CD4-positive, CD25-positive, alpha-beta regulatory T cell (primary cell): ENCODE measurements around the gene TSKS. TPM values are rescaled to one million over a fixed set of nuclear protein-coding genes. Genes with fewer than 3 reads are reported as not detected.

Experiments
- ATAC-seq, 2 donors: fragments of 150-1000 bp; cut with Tn5 transposase; one replicate each; pipeline ENCODE4 v1.10.0; 2021; ENCODE audit warnings: low read depth in 2 of 2, moderate number of reproducible peaks in 2 of 2, moderate library complexity in 1 of 2
- DNase-seq, 3 donors: peaks; one replicate each; pipeline versions ENCODE4 v3.0.0 to v3.0.0-alpha.2; 2012 to 2022; ENCODE audit warnings: mixed read lengths in 1 of 3
- H3K27ac ChIP-seq: one replicate; pipeline ENCODE4 v1.7.0; 2013; ENCODE audit warnings: mild to moderate bottlenecking, low read length; ENCODE audit not compliant: insufficient read depth, poor library complexity, severe bottlenecking
- H3K27me3 ChIP-seq: one replicate; pipeline ENCODE4 v1.7.0; 2013; ENCODE audit warnings: low read length; ENCODE audit not compliant: control insufficient read depth, insufficient read depth
- H3K36me3 ChIP-seq: one replicate; pipeline ENCODE4 v1.7.0; 2013; ENCODE audit warnings: mild to moderate bottlenecking, low read length, moderate library complexity; ENCODE audit not compliant: control insufficient read depth, insufficient read depth
- H3K4me1 ChIP-seq: 2 replicates; pipeline ENCODE4 v1.7.0; 2013; ENCODE audit warnings: mild to moderate bottlenecking, low read length; ENCODE audit not compliant: insufficient read depth, control insufficient read depth, poor library complexity, severe bottlenecking
- H3K4me3 ChIP-seq: one replicate; pipeline ENCODE4 v1.7.0; 2013; ENCODE audit warnings: low read depth, mild to moderate bottlenecking, low read length, moderate library complexity
- H3K9me3 ChIP-seq, 2 experiments: 1 replicate in 1 of 2; 2 replicates in 1 of 2; pipeline ENCODE4 v1.7.0; 2013; ENCODE audit warnings: low read length in 2 of 2, mild to moderate bottlenecking in 1 of 2, moderate library complexity in 1 of 2; ENCODE audit not compliant: control insufficient read depth in 2 of 2
- H3K27ac Mint-ChIP-seq, 3 donors: one replicate each; pipeline ENCODE4 v1.8.0; 2020 to 2022; ENCODE audit warnings: mild to moderate bottlenecking in 3 of 3, mixed read lengths in 3 of 3, moderate library complexity in 2 of 3
- H3K27me3 Mint-ChIP-seq: one replicate; pipeline ENCODE4 v1.8.0; 2022; ENCODE audit warnings: mild to moderate bottlenecking, mixed read lengths
- H3K36me3 Mint-ChIP-seq: one replicate; pipeline ENCODE4 v1.8.0; 2020; ENCODE audit warnings: mixed read lengths
- H3K4me1 Mint-ChIP-seq, 4 donors: one replicate each; pipeline ENCODE4 v1.8.0; 2020 to 2022; ENCODE audit warnings: mixed read lengths in 4 of 4, mild to moderate bottlenecking in 1 of 4
- H3K4me3 Mint-ChIP-seq, 4 donors: one replicate each; pipeline ENCODE4 v1.8.0; 2020 to 2022; ENCODE audit warnings: mild to moderate bottlenecking in 4 of 4, mixed read lengths in 4 of 4, moderate library complexity in 3 of 4
- H3K9me3 Mint-ChIP-seq, 7 donors: one replicate each; pipeline ENCODE4 v1.8.0; 2020 to 2022; ENCODE audit warnings: mixed read lengths in 7 of 7, mild to moderate bottlenecking in 3 of 7, moderate library complexity in 2 of 7
- polyA plus RNA-seq, 4 donors: library from polyadenylated mRNA; unstranded; fragments of 300-500 nt; fragmentation: Illumina TruSeq; gene quantifications; one replicate each; pipeline ENCODE4 v1.2.3, GENCODE V29; 2021
- total RNA-seq: library from RNA; stranded (reverse); gene quantifications from one replicate; pipeline ENCODE4 v1.2.3, GENCODE V29; 2022

The TSKS gene
- total and polyA plus RNA-seq, 5 donors from 2014 or later = 0.41 to 0.77 (median 0.45) TPM; not detected in 1

DNA sequence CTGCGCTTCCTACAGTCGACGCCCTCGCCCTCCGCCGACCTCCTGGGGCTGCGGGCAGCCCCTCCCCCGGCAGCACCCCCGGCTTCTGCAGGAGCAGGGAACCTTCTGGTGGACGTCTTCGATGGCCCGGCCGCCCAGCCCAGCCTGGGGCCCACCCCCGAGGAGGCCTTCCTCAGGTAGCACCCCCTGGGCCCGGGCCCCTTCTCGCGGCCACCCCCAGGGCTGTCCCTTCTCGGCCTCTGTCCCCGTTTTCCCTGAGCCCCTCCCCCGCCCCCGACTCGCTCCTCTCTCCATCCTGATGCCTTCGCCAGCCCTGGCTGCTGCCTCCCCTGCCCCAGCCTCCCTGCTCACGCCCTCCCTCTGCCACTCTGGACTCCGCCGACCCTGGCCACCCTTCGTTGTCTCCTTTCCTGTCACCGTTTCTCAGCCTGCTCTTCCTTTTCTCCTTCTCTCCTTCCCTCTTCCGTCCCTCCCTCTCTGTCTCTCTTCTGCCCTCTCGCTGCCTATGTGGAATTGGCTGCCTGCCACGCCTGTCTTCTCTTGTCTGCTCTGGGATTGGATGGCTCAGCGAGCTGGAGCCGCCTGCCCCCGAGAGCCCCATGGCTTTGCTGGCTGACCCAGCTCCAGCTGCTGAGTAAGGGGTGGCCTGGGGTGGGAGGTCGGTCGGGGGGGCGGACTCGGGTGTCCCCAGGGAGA is 39.0 kb upstream of the TSKS start:
- Histone ChIP-seq H3K27ac (no peak overlapping the region), H3K4me3 (no peak overlapping the region), H3K9me3 (no peaks in the 10 kb centered on the region), H3K36me3 (peaks cover 39% of the 10 kb centered on the region), H3K4me1 (no peaks in the 10 kb centered on the region), H3K27me3 (no peaks in the 10 kb centered on the region)
- Mint-ChIP-seq H3K9me3 (no peaks in the 10 kb centered on the region), H3K27ac (no peak overlapping the region), H3K36me3 (peaks cover 11% of the 10 kb centered on the region), H3K4me3 (no peak overlapping the region), H3K27me3 (no peaks in the 10 kb centered on the region), H3K4me1 (peaks cover 0 to 2% (median 1%) of the 10 kb centered on the region in 4 donors)
- no peak for DNase-seq
- ATAC-seq = no peak

DNA sequence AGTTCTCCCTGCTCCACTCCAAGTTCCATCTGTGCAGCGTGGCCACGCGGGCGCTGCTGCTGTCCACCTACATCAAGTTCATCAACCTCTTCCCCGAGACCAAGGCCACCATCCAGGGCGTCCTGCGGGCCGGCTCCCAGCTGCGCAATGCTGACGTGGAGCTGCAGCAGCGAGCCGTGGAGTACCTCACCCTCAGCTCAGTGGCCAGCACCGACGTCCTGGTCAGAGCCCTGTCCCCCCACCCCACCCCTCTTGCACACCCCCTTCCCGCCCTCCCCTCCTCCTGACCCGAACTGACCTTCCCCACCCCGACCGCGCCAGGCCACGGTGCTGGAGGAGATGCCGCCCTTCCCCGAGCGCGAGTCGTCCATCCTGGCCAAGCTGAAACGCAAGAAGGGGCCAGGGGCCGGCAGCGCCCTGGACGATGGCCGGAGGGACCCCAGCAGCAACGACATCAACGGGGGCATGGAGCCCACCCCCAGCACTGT is 38.3 kb upstream of the TSKS start:
- ATAC-seq (no peak), DNase-seq (no peak)
- H3K4me3 ChIP-seq = no peak overlapping the region
- no peaks in the 10 kb centered on the region for H3K27me3 ChIP-seq
- H3K36me3 ChIP-seq = peaks cover 46% of the 10 kb centered on the region
- peaks cover 0 to 2% (median 1%) of the 10 kb centered on the region in 4 donors for H3K4me1 Mint-ChIP-seq
- H3K9me3 Mint-ChIP-seq = no peaks in the 10 kb centered on the region
- no peaks in the 10 kb centered on the region for H3K4me1 ChIP-seq
- no peaks in the 10 kb centered on the region for H3K27me3 Mint-ChIP-seq
- H3K4me3 Mint-ChIP-seq = no peak overlapping the region
- peaks cover 17% of the 10 kb centered on the region for H3K36me3 Mint-ChIP-seq
- no peak overlapping the region for H3K27ac ChIP-seq
- no peaks in the 10 kb centered on the region for H3K9me3 ChIP-seq
- H3K27ac Mint-ChIP-seq = no peak overlapping the region

DNA sequence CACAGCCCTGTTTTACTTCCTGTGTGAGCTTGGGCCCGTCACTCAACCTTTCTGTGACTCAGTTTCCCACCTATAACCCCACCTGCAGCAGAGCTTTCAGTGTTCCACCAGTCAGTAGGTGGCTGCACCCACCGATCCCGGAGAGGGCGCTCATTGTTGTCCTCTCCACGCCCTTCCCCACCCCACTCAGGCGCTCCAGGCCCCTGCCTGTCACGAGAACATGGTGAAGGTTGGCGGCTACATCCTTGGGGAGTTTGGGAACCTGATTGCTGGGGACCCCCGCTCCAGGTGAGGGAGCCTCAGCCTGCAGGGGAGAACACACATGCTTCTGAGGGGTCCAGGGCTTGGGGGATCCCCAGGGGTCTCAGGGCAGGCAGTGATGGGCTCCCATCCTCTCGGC is 37.7 kb upstream of the TSKS start:
- H3K36me3 Mint-ChIP-seq = peaks cover 14% of the 10 kb centered on the region
- peaks cover 53% of the 10 kb centered on the region for H3K36me3 ChIP-seq

DNA sequence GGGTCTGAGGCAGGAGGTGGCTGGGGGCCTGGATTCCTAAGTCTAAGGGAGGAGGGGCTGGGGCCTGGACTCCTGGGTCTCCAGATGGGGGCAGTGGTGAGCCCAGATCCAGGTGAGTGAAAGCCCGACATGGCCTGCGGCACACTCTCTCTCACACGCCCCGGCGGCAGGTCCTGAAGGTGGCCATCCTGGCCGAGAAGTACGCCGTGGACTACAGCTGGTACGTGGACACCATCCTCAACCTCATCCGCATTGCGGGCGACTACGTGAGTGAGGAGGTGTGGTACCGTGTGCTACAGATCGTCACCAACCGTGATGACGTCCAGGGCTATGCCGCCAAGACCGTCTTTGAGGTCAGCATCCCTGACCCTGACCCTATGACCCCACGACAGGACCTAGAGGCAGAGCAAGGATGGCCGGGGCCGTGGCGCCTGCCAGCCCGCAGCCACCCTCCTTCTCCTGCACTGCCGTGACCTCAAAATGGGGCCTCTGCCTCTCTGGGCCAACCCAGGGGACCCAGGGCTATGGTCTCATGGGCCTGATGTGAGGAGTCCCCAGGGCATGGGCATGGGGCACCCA is 36.8 kb upstream of the TSKS start:
- H3K36me3 Mint-ChIP-seq = peaks cover 16% of the 10 kb centered on the region
- no peaks in the 10 kb centered on the region for H3K4me1 ChIP-seq
- H3K27me3 ChIP-seq = no peaks in the 10 kb centered on the region
- H3K4me3 ChIP-seq = no peak overlapping the region
- DNase-seq (no peak), ATAC-seq (no peak)
- no peak overlapping the region for H3K27ac Mint-ChIP-seq
- H3K9me3 ChIP-seq = no peaks in the 10 kb centered on the region
- no peaks in the 10 kb centered on the region for H3K27me3 Mint-ChIP-seq
- no peak overlapping the region for H3K4me3 Mint-ChIP-seq
- no peaks in the 10 kb centered on the region for H3K9me3 Mint-ChIP-seq
- no peak overlapping the region for H3K27ac ChIP-seq
- H3K4me1 Mint-ChIP-seq = no peaks in the 10 kb centered on the region
- peaks cover 62% of the 10 kb centered on the region for H3K36me3 ChIP-seq

More for the DNA sequence above, 37.7 kb upstream of the TSKS start:
- Histone ChIP-seq H3K27ac (no peak overlapping the region), H3K27me3 (no peaks in the 10 kb centered on the region), H3K4me1 (no peaks in the 10 kb centered on the region), H3K9me3 (no peaks in the 10 kb centered on the region), H3K4me3 (no peak overlapping the region)
- no peak overlapping the region for H3K27ac Mint-ChIP-seq
- H3K27me3 Mint-ChIP-seq = no peaks in the 10 kb centered on the region
- H3K9me3 Mint-ChIP-seq = no peaks in the 10 kb centered on the region
- ATAC-seq (no peak), DNase-seq (no peak)
- H3K4me1 Mint-ChIP-seq = no peaks in the 10 kb centered on the region
- no peak overlapping the region for H3K4me3 Mint-ChIP-seq

DNA sequence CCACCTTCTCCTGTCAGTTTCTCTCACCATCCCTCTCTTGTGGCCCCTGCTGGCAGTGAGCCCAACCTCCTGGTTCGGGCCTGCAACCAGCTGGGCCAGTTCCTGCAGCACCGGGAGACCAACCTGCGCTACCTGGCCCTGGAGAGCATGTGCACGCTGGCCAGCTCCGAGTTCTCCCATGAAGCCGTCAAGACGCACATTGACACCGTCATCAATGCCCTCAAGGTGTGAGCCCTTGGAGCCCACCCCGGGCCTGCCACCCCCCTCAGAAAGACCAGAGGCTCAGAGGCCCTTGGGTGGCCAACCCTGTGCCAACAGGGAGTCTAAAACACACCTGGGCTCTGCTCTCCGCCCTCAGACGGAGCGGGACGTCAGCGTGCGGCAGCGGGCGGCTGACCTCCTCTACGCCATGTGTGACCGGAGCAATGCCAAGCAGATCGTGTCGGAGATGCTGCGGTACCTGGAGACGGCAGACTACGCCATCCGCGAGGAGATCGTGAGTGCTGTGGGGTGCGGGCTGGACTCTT is 36.2 kb upstream of the TSKS start:
- Histone ChIP-seq H3K4me1 (no peaks in the 10 kb centered on the region), H3K36me3 (peaks cover 65% of the 10 kb centered on the region), H3K27ac (no peak overlapping the region), H3K9me3 (no peaks in the 10 kb centered on the region), H3K4me3 (no peak overlapping the region), H3K27me3 (no peaks in the 10 kb centered on the region)
- Mint-ChIP-seq H3K36me3 (peaks cover 18% of the 10 kb centered on the region), H3K27ac (peak overlapping the region in 1 of 3 donors; percentile 52), H3K27me3 (no peaks in the 10 kb centered on the region), H3K4me3 (peak overlapping the region in 1 of 4 donors; percentile 63), H3K4me1 (no peaks in the 10 kb centered on the region), H3K9me3 (no peaks in the 10 kb centered on the region)
- ATAC-seq (no peak), DNase-seq (no peak)

DNA sequence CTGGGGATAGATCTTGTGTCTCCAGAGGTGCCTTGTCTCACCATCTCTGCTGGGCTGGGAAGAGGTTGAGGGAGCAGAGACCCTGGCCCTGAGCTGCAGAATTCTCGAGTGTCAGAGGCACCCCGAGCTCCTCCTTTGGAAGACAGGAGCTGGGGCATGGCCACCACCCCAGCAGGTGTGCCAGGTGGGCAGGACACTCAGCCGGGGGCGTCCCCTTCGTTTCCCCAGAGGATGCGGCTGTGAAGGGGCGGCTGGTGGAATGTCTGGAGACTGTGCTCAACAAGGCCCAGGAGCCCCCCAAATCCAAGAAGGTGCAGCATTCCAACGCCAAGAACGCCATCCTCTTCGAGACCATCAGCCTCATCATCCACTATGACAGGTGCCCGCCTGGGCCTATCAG is 35.5 kb upstream of the TSKS start:
- H3K36me3 Mint-ChIP-seq = peaks cover 17% of the 10 kb centered on the region
- Histone ChIP-seq H3K27me3 (no peaks in the 10 kb centered on the region), H3K36me3 (peaks cover 63% of the 10 kb centered on the region), H3K4me3 (no peak overlapping the region), H3K4me1 (no peaks in the 10 kb centered on the region), H3K27ac (no peak overlapping the region), H3K9me3 (no peaks in the 10 kb centered on the region)
- DNase-seq (no peak), ATAC-seq (no peak)
- no peaks in the 10 kb centered on the region for H3K9me3 Mint-ChIP-seq
- H3K4me3 Mint-ChIP-seq = no peak overlapping the region
- no peaks in the 10 kb centered on the region for H3K4me1 Mint-ChIP-seq
- H3K27ac Mint-ChIP-seq = no peak overlapping the region
- H3K27me3 Mint-ChIP-seq = no peaks in the 10 kb centered on the region

DNA sequence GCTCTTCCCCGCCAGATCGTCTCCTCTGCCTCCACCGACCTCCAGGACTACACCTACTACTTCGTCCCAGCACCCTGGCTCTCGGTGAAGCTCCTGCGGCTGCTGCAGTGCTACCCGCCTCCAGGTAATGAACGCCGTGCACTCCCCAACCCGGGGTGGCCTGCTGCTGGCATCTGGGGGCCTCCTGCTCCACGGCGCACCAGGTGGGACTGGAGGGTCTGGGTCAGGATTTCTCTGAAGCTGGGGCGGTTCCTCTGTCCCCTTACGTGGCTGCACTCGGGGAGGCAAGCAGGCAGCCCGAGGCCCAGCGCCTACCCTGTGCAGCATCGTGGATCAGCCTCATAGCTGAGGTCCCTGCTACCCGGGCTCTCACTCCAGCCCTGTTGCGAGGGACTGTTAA is 32.5 kb upstream of the TSKS start:
- Histone ChIP-seq H3K4me3 (no peak overlapping the region), H3K4me1 (no peaks in the 10 kb centered on the region), H3K27ac (no peak overlapping the region), H3K9me3 (no peaks in the 10 kb centered on the region), H3K36me3 (peaks cover 69% of the 10 kb centered on the region), H3K27me3 (no peaks in the 10 kb centered on the region)
- no peak overlapping the region for H3K27ac Mint-ChIP-seq
- no peaks in the 10 kb centered on the region for H3K9me3 Mint-ChIP-seq
- H3K27me3 Mint-ChIP-seq = no peaks in the 10 kb centered on the region
- ATAC-seq = no peak
- no peak for DNase-seq
- peaks cover 23% of the 10 kb centered on the region for H3K36me3 Mint-ChIP-seq
- no peak overlapping the region for H3K4me3 Mint-ChIP-seq
- H3K4me1 Mint-ChIP-seq = peaks cover 0 to under 1% (median 0%) of the 10 kb centered on the region in 4 donors

DNA sequence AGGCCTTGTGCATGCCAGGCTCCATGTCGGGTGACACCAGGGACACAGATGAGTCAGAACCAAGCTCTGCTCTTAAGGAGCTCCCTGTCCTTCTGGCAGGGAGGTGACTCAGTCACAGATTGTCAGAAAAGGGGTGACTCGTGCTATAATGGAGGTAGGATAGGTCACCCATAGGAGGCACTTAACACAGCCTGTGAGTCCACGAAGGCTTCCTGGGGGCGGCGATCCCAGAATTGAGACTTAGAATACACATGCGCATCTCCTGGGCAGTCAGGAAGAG is 30.4 kb upstream of the TSKS start:
- no peak overlapping the region for H3K27ac ChIP-seq
- Mint-ChIP-seq H3K27me3 (no peaks in the 10 kb centered on the region), H3K4me1 (peaks cover 0 to 4% (median 2%) of the 10 kb centered on the region in 4 donors), H3K9me3 (no peaks in the 10 kb centered on the region), H3K4me3 (no peak overlapping the region), H3K27ac (no peak overlapping the region), H3K36me3 (peaks cover 32% of the 10 kb centered on the region)
- peaks cover 63% of the 10 kb centered on the region for H3K36me3 ChIP-seq
- H3K9me3 ChIP-seq = no peaks in the 10 kb centered on the region
- no peak overlapping the region for H3K4me3 ChIP-seq
- ATAC-seq (no peak), DNase-seq (no peak)
- H3K4me1 ChIP-seq = no peaks in the 10 kb centered on the region
- no peaks in the 10 kb centered on the region for H3K27me3 ChIP-seq
